Neutrophil (primary cell): ENCODE measurements around the gene RBMS1.

ENCODE experiments used
- H3K27ac ChIP-seq: fragments of 200-600 bp; sonication (generic); 2 replicates; pipeline ENCODE4 v1.5.1; 2016; ENCODE audit warnings: mild to moderate bottlenecking, moderate library complexity
- H3K27me3 ChIP-seq: fragments of 200-600 bp; sonication (generic); 2 replicates; pipeline ENCODE4 v1.6.0; 2016; ENCODE audit warnings: mild to moderate bottlenecking
- H3K36me3 ChIP-seq: fragments of 200-600 bp; sonication (generic); 2 replicates; pipeline ENCODE4 v1.5.1; 2017
- H3K4me1 ChIP-seq, 2 experiments: fragments of 200-600 bp in 1 of 2; sonication (generic) in 1 of 2; 1 replicate in 1 of 2; 2 replicates in 1 of 2; pipeline versions ENCODE4 v1.5.1 to v1.6.1; 2013 to 2016; ENCODE audit warnings: low read depth in 1 of 2, low read length in 1 of 2, mild to moderate bottlenecking in 1 of 2, moderate library complexity in 1 of 2; ENCODE audit not compliant: control insufficient read depth in 1 of 2, insufficient read depth in 1 of 2
- H3K4me3 ChIP-seq, 2 experiments: fragments of 200-600 bp in 1 of 2; sonication (generic) in 1 of 2; 1 replicate in 1 of 2; 2 replicates in 1 of 2; pipeline ENCODE4 v1.5.1; 2013 to 2016; ENCODE audit warnings: low read depth in 1 of 2, low read length in 1 of 2, mild to moderate bottlenecking in 1 of 2, moderate library complexity in 1 of 2
- H3K9me3 ChIP-seq: fragments of 200-600 bp; sonication (generic); 2 replicates; pipeline ENCODE4 v1.5.1; 2016
- CTCF ChIP-seq: fragments of 200-600 bp; sonication (generic); IDR thresholded peaks from 2 replicates; pipeline ENCODE4 v1.5.1; 2016; ENCODE audit warnings: antibody characterized with exemption

RBMS1 gene

GRCh38 chr2:160352500-160352899 lies 141.1 kb downstream of the RBMS1 start:
- Histone ChIP-seq H3K4me1 (peaks cover 23 to 33% of the 10 kb centered on the region in 2 experiments), H3K36me3 (peaks cover 8% of the 10 kb centered on the region), H3K27ac (peak overlapping the region; percentile 63), H3K9me3 (no peaks in the 10 kb centered on the region), H3K4me3 (no peak overlapping the region), H3K27me3 (no peaks in the 10 kb centered on the region)
- TF ChIP-seq CTCF: no peak

- Histone ChIP-seq H3K36me3 (peaks cover 8% of the 10 kb centered on the region), H3K4me1 (peaks cover 23 to 35% of the 10 kb centered on the region in 2 experiments), H3K27ac (peak overlapping the region; percentile 63), H3K4me3 (peak overlapping the region in 1 of 2 experiments; percentile 13), H3K9me3 (no peaks in the 10 kb centered on the region), H3K27me3 (no peaks in the 10 kb centered on the region)
- no peak for TF ChIP-seq CTCF
These were observed 141.7 kb downstream of the RBMS1 start for GRCh38 chr2:160351956-160352355.

GRCh38 chr2:160349306-160349705 lies 144.3 kb downstream of the RBMS1 start:
- TF ChIP-seq CTCF: no peak
- H3K36me3 ChIP-seq: peaks cover 8% of the 10 kb centered on the region
- no peaks in the 10 kb centered on the region for H3K27me3 ChIP-seq
- no peak overlapping the region for H3K27ac ChIP-seq
- peaks cover 32 to 46% of the 10 kb centered on the region in 2 experiments for H3K4me1 ChIP-seq
- no peak overlapping the region for H3K4me3 ChIP-seq
- H3K9me3 ChIP-seq: no peaks in the 10 kb centered on the region

- Histone ChIP-seq H3K9me3 (no peaks in the 10 kb centered on the region), H3K4me1 (peaks cover 27 to 39% of the 10 kb centered on the region in 2 experiments), H3K36me3 (peaks cover 8% of the 10 kb centered on the region), H3K4me3 (no peak overlapping the region), H3K27me3 (no peaks in the 10 kb centered on the region), H3K27ac (no peak overlapping the region)
- no peak for TF ChIP-seq CTCF
These were observed 146.2 kb downstream of the RBMS1 start for GRCh38 chr2:160347269-160347863.

- Histone ChIP-seq H3K36me3 (peaks cover 4% of the 10 kb centered on the region), H3K4me3 (no peak overlapping the region), H3K27ac (no peak overlapping the region), H3K9me3 (no peaks in the 10 kb centered on the region), H3K4me1 (peaks cover 14 to 23% of the 10 kb centered on the region in 2 experiments), H3K27me3 (no peaks in the 10 kb centered on the region)
- no peak for TF ChIP-seq CTCF
These were observed 148.4 kb downstream of the RBMS1 start for GRCh38 chr2:160345071-160345764.
